GM12875 (cell line): ENCODE results near the gene LIMK2.

Source experiments
- H3K4me3 ChIP-seq: one replicate; pipeline ENCODE4 v1.5.1; 2011; ENCODE audit warnings: low read depth, low read length, control low read depth
- TF ChIP-seq, protein P1 (sequence below): IDR thresholded peaks from 2 replicates; pipeline ENCODE4 v1.5.1; 2011; ENCODE audit warnings: low read depth, mild to moderate bottlenecking, control low read depth, inconsistent platforms, low read length, moderate library complexity, borderline replicate concordance; ENCODE audit not compliant: insufficient read depth

The LIMK2 gene

DNA sequence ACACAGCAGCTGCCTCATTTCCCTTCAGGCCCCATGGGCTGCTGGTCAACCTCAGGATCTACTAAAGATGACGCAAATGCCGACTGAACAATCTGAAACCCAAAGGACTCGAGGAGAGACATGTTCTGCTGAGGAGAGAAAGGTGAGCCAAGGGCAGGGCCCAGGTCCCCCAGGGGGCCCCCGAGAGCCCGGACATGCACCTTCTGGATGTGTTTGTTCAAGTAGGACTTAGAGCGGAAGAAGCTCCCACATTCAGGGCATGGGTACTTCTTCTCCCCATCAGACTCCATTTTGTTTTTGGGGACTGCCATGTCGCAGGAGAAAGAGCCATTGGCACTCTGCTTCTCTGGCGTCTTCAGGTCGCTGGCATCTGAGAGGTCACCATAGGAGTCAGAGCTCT lies 114.8 kb downstream of the LIMK2 start:
- TF ChIP-seq, protein P1, sequence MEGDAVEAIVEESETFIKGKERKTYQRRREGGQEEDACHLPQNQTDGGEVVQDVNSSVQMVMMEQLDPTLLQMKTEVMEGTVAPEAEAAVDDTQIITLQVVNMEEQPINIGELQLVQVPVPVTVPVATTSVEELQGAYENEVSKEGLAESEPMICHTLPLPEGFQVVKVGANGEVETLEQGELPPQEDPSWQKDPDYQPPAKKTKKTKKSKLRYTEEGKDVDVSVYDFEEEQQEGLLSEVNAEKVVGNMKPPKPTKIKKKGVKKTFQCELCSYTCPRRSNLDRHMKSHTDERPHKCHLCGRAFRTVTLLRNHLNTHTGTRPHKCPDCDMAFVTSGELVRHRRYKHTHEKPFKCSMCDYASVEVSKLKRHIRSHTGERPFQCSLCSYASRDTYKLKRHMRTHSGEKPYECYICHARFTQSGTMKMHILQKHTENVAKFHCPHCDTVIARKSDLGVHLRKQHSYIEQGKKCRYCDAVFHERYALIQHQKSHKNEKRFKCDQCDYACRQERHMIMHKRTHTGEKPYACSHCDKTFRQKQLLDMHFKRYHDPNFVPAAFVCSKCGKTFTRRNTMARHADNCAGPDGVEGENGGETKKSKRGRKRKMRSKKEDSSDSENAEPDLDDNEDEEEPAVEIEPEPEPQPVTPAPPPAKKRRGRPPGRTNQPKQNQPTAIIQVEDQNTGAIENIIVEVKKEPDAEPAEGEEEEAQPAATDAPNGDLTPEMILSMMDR: no peak
- no peak overlapping the region for H3K4me3 ChIP-seq

- H3K4me3 ChIP-seq: no peak overlapping the region
- TF ChIP-seq, protein P1: no peak
Observed at GRCh38 chr22:31327806-31328543, 115.9 kb downstream of the LIMK2 start.

DNA sequence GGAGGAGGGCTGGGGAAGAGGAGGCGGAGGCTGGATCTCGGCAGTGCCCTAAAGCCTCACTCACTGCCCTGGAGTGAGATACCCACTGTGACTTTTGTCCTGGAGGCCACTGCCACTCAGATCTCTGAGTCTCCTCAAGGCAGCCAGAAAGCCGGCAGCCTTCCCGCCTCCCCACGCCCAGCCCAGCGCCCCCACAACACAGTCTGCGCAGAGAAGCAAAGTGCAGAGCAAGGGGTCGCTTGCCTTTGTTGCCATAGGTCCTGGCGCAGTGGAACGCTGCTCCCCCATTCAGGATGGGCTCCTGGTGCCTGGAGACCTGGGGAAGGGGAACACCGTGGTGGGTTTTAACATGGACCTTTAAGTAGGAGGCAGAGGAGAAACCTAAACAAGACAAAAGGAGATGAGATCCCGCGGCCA lies 116.5 kb downstream of the LIMK2 start:
- TF ChIP-seq, protein P1: no peak
- no peak overlapping the region for H3K4me3 ChIP-seq

- TF ChIP-seq, protein P1: no peak
- no peak overlapping the region for H3K4me3 ChIP-seq
Observed at GRCh38 chr22:31329029-31329428, 116.9 kb downstream of the LIMK2 start.
